ENCODE results near the gene DYNC2I2.
A peak's percentile ranks its signal among the peaks of the same experiment; 100 is the strongest.

GRCh38 chr9:128636024-128636390, 20.6 kb downstream of the DYNC2I2 start:
- TF ChIP-seq CTCF (IDR thresholded peaks at IDR 0.05) = peak in 7 of 12 donors; percentile 23 to 53 (median 34)
- TF ChIP-seq POLR2A (IDR thresholded peaks at IDR 0.05) = no peak
